Ovary (tissue), 3 donors: Measurements from ENCODE around the gene CD34.

Experiments
- POLR2A ChIP-seq: fragments of 450-650 bp; IDR thresholded peaks from one replicate; pipeline ENCODE4 v1.6.1; 2017; ENCODE audit warnings: antibody characterized with exemption, mild to moderate bottlenecking, moderate library complexity
- TF ChIP-seq, protein P1 (sequence below), 3 donors: fragments of 450-650 bp in 2 of 3; fragments of 200-600 bp in 1 of 3; IDR thresholded peaks; one replicate each; pipeline versions ENCODE4 v1.5.1 to v1.8.0; 2016 to 2022; ENCODE audit warnings: antibody characterized with exemption in 3 of 3, mild to moderate bottlenecking in 1 of 3
- donor health status: DM: no; HTN: no; CAD: no.

DNA sequence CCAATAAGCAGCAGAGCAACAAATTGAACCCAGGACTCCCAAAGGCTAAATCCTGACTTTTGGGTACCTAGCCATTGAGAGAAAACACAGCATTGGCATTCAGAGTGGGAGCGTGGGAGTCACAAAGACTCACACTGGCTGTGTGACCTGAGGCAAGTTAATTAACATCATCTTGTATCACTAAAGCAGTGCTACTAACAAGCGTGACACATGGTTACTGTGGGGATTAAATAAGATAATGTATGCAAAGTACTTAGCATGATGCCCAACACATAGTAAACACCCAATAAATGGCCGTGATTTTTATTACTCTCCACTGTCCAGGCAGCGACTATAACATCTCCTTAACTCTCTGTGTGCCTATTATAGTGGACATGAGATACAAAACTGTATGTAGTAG lies 73.3 kb downstream of the CD34 start:
- TF ChIP-seq, protein P1, sequence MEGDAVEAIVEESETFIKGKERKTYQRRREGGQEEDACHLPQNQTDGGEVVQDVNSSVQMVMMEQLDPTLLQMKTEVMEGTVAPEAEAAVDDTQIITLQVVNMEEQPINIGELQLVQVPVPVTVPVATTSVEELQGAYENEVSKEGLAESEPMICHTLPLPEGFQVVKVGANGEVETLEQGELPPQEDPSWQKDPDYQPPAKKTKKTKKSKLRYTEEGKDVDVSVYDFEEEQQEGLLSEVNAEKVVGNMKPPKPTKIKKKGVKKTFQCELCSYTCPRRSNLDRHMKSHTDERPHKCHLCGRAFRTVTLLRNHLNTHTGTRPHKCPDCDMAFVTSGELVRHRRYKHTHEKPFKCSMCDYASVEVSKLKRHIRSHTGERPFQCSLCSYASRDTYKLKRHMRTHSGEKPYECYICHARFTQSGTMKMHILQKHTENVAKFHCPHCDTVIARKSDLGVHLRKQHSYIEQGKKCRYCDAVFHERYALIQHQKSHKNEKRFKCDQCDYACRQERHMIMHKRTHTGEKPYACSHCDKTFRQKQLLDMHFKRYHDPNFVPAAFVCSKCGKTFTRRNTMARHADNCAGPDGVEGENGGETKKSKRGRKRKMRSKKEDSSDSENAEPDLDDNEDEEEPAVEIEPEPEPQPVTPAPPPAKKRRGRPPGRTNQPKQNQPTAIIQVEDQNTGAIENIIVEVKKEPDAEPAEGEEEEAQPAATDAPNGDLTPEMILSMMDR (IDR thresholded peaks at IDR 0.05), result no peak
- TF ChIP-seq POLR2A, result no peak
